Endothelial cell of umbilical vein (primary cell): ENCODE results near the gene COL4A2. TPM values are rescaled to one million over a fixed set of nuclear protein-coding genes. Genes with fewer than 3 reads are reported as not detected.

Experiments
- BruUV-seq: library from RNA; stranded (reverse); fragments of 400-500 nt; replicated peaks from 2 replicates; lab custom pipeline; 2021; lab: Mats Ljungman, UMichigan
- CTCF ChIA-PET: fragments of 300-600, 350-600 bp; sonication (Branson Sonifier 250); formaldehyde crosslinking; loops from one replicate; lab custom pipeline; 2021; ENCODE audit warnings: antibody characterized with exemption, inconsistent platforms; lab: Charles Lee
- POLR2A ChIA-PET: fragments of 300-600, 350-600 bp; sonication (Branson Sonifier 250); formaldehyde crosslinking; loops from one replicate; lab custom pipeline; 2021; ENCODE audit warnings: antibody characterized with exemption, inconsistent platforms; lab: Charles Lee
- DNase-seq: peaks from one replicate; pipeline ENCODE4 v3.0.0-alpha.2; 2011; ENCODE audit warnings: low read depth, low spot score
- FAIRE-seq: peaks from 2 replicates; lab custom pipeline; 2011; peaks lifted over from hg19 to GRCh38; lab: Jason Lieb, UNC
- H2AFZ ChIP-seq: 2 replicates; pipeline ENCODE4 v1.6.0; 2012; ENCODE audit warnings: low read depth, low read length, control low read depth, inconsistent platforms
- H3K27ac ChIP-seq: 2 replicates; pipeline ENCODE4 v1.5.1; 2011; ENCODE audit warnings: low read depth, mild to moderate bottlenecking, control low read depth, low read length, moderate library complexity; ENCODE audit not compliant: insufficient read depth
- H3K27me3 ChIP-seq, 2 experiments: 2 replicates each; pipeline versions ENCODE4 v1.6.0 to v1.6.1; 2011; ENCODE audit warnings: low read length in 2 of 2, mixed read lengths in 1 of 2; ENCODE audit not compliant: control insufficient read depth in 2 of 2, insufficient read depth in 2 of 2
- H3K36me3 ChIP-seq, 2 experiments: 2 replicates in 1 of 2; 3 replicates in 1 of 2; pipeline ENCODE4 v1.5.1; 2011; ENCODE audit warnings: low read length in 2 of 2, mild to moderate bottlenecking in 1 of 2, moderate library complexity in 1 of 2; ENCODE audit not compliant: control insufficient read depth in 2 of 2, insufficient read depth in 2 of 2; ENCODE audit errors: extremely low read depth in 1 of 2
- H3K4me1 ChIP-seq: 3 replicates; pipeline ENCODE4 v1.5.1; 2011; ENCODE audit warnings: mild to moderate bottlenecking, low read length; ENCODE audit not compliant: control insufficient read depth, insufficient read depth; ENCODE audit errors: extremely low read depth
- H3K4me2 ChIP-seq: 2 replicates; pipeline ENCODE4 v1.6.1; 2011; ENCODE audit warnings: low read length, control low read depth, mixed read lengths; ENCODE audit not compliant: insufficient read depth
- H3K4me3 ChIP-seq, 3 experiments: fragments of 200-600 bp in 1 of 3; sonication (generic), shearing (Covaris generic) in 1 of 3; replicated peaks in 1 of 3; 2 replicates each; pipeline ENCODE4 v1.5.1; 2011 to 2016; ENCODE audit warnings: control low read depth in 3 of 3, low read length in 3 of 3, mild to moderate bottlenecking in 2 of 3, inconsistent platforms in 1 of 3, low read depth in 1 of 3, moderate library complexity in 1 of 3; ENCODE audit not compliant: insufficient read depth in 1 of 3
- H3K79me2 ChIP-seq: 2 replicates; pipeline ENCODE4 v1.6.0; 2012; ENCODE audit warnings: low read length, inconsistent platforms; ENCODE audit not compliant: control insufficient read depth, insufficient read depth
- H3K9ac ChIP-seq: replicated peaks from 2 replicates; pipeline ENCODE3; 2011; ENCODE audit warnings: low read length, control low read depth; ENCODE audit not compliant: insufficient read depth; ENCODE audit errors: extremely low read depth
- H3K9me1 ChIP-seq: replicated peaks from 3 replicates; pipeline ENCODE4 v1.6.0; 2011; ENCODE audit warnings: mild to moderate bottlenecking, low read length; ENCODE audit not compliant: control insufficient read depth, insufficient read depth; ENCODE audit errors: extremely low read depth
- H3K9me3 ChIP-seq: replicated peaks from 2 replicates; pipeline ENCODE4 v1.5.1; 2012; ENCODE audit warnings: low read length, inconsistent platforms; ENCODE audit not compliant: control insufficient read depth, insufficient read depth
- H4K20me1 ChIP-seq: replicated peaks from 2 replicates; pipeline ENCODE3; 2011; ENCODE audit warnings: mild to moderate bottlenecking, low read length; ENCODE audit not compliant: control insufficient read depth, insufficient read depth; ENCODE audit errors: extremely low read depth
- CTCF ChIP-seq, 2 donors: IDR thresholded peaks; 1 replicate in 1 of 2; 2 replicates in 1 of 2; pipeline ENCODE4 v1.5.1; 2011; ENCODE audit warnings: low read length in 2 of 2, mild to moderate bottlenecking in 2 of 2, moderate library complexity in 2 of 2, control low read depth in 1 of 2, inconsistent platforms in 1 of 2, low read depth in 1 of 2; ENCODE audit not compliant: insufficient read depth in 1 of 2; ENCODE audit errors: extremely low read depth in 1 of 2
- EZH2 ChIP-seq: IDR thresholded peaks from 2 replicates; pipeline ENCODE4 v1.6.1; 2012; ENCODE audit warnings: borderline replicate concordance, low read depth, mild to moderate bottlenecking, moderate library complexity, low read length, inconsistent platforms; ENCODE audit not compliant: severe bottlenecking
- FOS ChIP-seq: IDR thresholded peaks from 2 replicates; pipeline ENCODE4 v1.6.1; 2011; ENCODE audit warnings: mild to moderate bottlenecking, low read length, moderate library complexity, borderline replicate concordance; ENCODE audit not compliant: insufficient read depth
- GATA2 ChIP-seq: IDR thresholded peaks from 2 replicates; pipeline ENCODE4 v1.7.0; 2011; ENCODE audit warnings: low read depth, mild to moderate bottlenecking, moderate library complexity, mixed read lengths, low read length; ENCODE audit not compliant: insufficient read length, insufficient read depth
- JUN ChIP-seq: IDR thresholded peaks from 2 replicates; pipeline ENCODE4 v1.6.1; 2011; ENCODE audit warnings: borderline replicate concordance, low read depth; ENCODE audit not compliant: insufficient read length, insufficient read depth
- MAX ChIP-seq: IDR thresholded peaks from 2 replicates; pipeline ENCODE4 v1.6.1; 2011; ENCODE audit not compliant: insufficient read depth, insufficient read length
- MYC ChIP-seq: IDR thresholded peaks from one replicate; pipeline ENCODE4 v1.6.1; 2011; ENCODE audit warnings: mild to moderate bottlenecking, low read depth, low read length
- POLR2A ChIP-seq: IDR thresholded peaks from 2 replicates; pipeline ENCODE4 v1.6.1; 2012; ENCODE audit warnings: low read depth, mild to moderate bottlenecking, control low read depth, low read length
- POLR2AphosphoS5 ChIP-seq: IDR thresholded peaks from 2 replicates; pipeline ENCODE4 v1.6.1; 2012; ENCODE audit warnings: low read depth, mild to moderate bottlenecking, control low read depth, low read length, moderate library complexity; ENCODE audit not compliant: insufficient read depth
- dilution Hi-C: fragments of 300-500 bp; cut with MboI; formaldehyde crosslinking; loops from one replicate; pipeline ENCODE4 v1.15.0; 2019; ENCODE audit warnings: low sequenced_read_pairs; ENCODE audit not compliant: extremely low pct_ligation_motif_present
- intact Hi-C: fragments of 100-400 bp; cut with micrococcal nuclease; formaldehyde crosslinking; loops from one replicate; pipeline ENCODE4 v1.10.0; 2022
- polyA plus RNA-seq, 4 experiments: library from polyadenylated mRNA; depleted of rRNA in 3 of 4; stranded (reverse) in 3 of 4; unstranded in 1 of 4; fragments of >200 nt; gene quantifications; 2 replicates each; pipeline versions ENCODE4 v1.2.1 to v1.2.3, GENCODE V29; 2011 to 2012; ENCODE audit warnings: missing spikeins in 1 of 4
- total RNA-seq: library from RNA; stranded (reverse); gene quantifications from 2 replicates; pipeline ENCODE4 v1.2.3, GENCODE V29; 2021

Gene COL4A2
- total and polyA plus RNA-seq, 2 donors (not counting 3 experiments of a cell fraction or from before 2014, with no cell fraction given): 792 to 940 TPM

GRCh38 chr13:110478405-110479214, 171.5 kb downstream of the COL4A2 start:
- Histone ChIP-seq H3K9me3 (no peaks in the 10 kb centered on the region), H3K4me3 (no peak overlapping the region), H4K20me1 (no peaks in the 10 kb centered on the region), H3K4me2 (no peak overlapping the region), H2AFZ (no peak overlapping the region), H3K4me1 (peaks cover 15% of the 10 kb centered on the region), H3K27me3 (no peaks in the 10 kb centered on the region), H3K27ac (no peak overlapping the region), H3K9ac (no peak overlapping the region), H3K36me3 (peaks cover 8 to 47% of the 10 kb centered on the region in 2 experiments), H3K9me1 (no peaks in the 10 kb centered on the region), H3K79me2 (no peaks in the 10 kb centered on the region)
- intact Hi-C loops: no loop called here
- POLR2A ChIA-PET: no interaction called here
- FAIRE-seq (no peak), DNase-seq (no peak)
- TF ChIP-seq JUN: no peak
- TF ChIP-seq CTCF (IDR thresholded peaks at IDR 0.05; ENCODE audit: extremely low read depth in 1 of 2, insufficient read depth in 1 of 2, low read depth in 1 of 2, low read length in 2 of 2): no peak
- no peak for TF ChIP-seq GATA2
- no peak for TF ChIP-seq MAX
- TF ChIP-seq EZH2: no peak
- no peak for TF ChIP-seq MYC
- no peak for TF ChIP-seq FOS
- TF ChIP-seq POLR2AphosphoS5: no peak
- no peak for TF ChIP-seq POLR2A
- no TSS peak for BruUV-seq
- dilution Hi-C loops: no loop called here
- CTCF ChIA-PET: no interaction called here
